ENCODE data around the gene DNAH3.
"Not testable (repeated sequence)": the region's sequence is repeated elsewhere in the genome, so short reads cannot be mapped to it uniquely, and the experiment has no call there.

DNAH3 gene

DNA sequence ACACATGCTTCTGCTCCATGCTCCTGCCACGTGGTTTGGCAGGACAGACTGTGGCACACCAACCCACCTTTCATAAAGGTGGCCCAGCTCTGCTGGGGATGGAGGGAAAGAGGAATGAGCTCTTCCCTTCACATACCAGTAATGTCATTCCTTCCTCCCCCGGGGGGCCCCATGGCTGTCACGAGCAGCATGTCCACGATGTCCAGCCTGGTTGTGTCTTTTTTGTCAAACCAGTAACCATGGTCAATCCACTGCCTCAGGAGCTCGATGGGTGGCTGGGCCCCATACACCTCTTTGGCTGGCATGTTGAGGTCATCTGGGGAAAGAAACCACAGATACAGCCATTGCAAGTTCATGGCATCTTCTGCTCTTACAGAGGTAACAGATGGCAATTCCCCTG is 153.5 kb downstream of the DNAH3 start:
- no peak for DNase-seq (ENCODE audit: low spot score)

DNA sequence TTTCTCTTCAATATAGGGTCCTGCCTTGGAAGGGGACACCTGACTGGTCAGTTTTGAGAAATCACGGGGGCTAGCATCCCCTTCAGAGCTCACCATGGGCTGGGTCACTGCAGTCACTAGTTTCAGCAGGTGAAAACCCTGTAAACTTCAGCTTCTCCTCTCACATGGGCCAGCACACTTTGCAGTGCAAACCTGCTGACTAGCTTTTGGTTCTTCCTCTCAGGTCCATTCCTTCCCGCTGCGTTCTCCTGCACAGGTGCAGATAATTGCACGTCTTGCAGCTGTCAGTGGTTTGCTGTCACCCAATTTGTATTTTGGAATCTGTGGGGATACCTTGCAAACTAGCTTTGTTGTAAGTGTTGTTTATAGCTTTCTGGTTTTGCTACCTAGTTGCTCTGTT is 154.9 kb downstream of the DNAH3 start:
- no peak for DNase-seq (ENCODE audit: low spot score)

DNA sequence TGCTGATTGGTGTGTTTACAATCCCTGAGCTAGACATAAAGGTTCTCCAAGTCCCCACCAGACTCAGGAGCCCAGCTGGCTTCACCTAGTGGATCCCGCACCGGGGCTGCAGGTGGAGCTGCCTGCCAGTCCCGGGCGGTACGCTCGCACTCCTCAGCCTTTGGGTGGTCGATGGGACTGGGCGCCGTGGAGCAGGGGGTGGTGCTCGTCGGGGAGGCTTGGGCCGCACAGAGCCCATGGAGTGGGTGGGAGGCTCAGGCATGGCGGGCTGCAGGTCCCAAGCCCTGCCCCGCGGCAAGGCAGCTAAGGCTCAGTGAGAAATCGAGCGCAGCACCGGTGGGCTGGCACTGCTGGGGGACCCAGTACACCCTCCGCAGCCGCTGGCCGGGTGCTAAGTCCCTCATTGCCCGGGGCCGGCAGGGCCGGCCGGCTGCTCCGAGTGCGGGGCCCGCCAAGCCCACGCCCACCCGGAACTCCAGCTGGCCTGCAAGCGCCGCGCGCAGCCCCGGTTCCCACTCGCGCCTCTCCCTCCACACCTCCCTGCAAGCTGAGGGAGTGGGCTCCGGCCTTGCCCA is 161.1 kb downstream of the DNAH3 start:
- not testable (repeated sequence) for DNase-seq (ENCODE audit: low spot score)

DNA sequence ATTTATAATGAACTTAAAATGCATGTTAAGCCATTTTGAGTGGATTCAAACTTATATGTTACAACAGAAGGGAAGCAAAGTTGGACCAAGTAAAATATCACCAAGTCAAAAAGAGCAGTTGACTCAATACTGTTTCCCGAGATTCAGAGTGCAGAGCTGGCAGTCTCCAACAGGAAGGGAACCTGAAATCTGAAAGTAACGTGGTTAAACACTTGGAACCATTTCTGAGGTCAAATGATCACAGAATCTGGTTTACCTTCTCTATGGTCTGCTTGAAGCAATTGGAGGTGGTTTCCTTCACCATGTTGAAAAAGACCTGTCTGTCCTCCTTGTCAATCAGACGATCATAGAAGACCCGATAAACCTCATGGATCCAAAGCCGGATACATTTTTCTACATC is 163.6 kb downstream of the DNAH3 start:
- DNase-seq (ENCODE audit: low spot score), result no peak

DNA sequence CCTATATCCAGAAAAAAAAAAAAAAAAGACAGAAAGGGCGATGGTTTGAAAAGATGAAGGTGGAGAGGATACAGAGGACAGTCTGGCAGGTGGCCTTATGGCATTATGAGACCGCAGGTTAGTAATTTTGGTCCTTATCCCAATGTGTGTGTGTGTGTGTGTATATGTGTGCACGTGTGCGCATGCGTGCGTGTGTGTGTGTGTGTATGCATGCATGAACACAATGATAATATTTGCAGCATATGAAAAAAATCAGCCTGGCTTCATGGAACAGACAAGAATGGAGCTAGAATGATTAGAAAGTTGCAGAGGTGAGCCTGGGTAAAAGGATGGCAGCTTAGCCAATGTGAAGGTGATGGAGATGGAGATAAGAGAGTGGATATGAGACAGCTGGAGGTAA is 166.6 kb downstream of the DNAH3 start:
- DNase-seq (ENCODE audit: low spot score), result no peak

DNA sequence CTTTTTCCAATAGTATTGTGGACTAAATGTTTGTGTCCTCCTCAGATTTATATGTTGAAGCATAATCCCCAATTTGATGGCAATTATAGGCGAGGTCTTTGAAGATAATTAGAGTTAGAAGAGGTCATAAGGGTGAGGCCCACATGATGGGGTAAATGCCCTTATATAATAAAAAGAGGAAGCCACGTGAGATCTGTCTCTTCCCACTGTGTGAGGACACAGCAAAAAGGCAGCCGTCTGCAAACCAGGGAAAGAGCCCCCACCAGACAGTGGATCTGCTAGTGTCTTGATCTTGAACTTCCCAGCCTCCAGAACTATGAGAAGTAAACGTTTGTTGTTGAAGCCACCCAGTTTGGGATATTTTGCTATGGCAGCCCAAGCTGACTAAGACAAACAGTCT is 174.1 kb downstream of the DNAH3 start:
- DNase-seq (ENCODE audit: low spot score), result no peak

DNA sequence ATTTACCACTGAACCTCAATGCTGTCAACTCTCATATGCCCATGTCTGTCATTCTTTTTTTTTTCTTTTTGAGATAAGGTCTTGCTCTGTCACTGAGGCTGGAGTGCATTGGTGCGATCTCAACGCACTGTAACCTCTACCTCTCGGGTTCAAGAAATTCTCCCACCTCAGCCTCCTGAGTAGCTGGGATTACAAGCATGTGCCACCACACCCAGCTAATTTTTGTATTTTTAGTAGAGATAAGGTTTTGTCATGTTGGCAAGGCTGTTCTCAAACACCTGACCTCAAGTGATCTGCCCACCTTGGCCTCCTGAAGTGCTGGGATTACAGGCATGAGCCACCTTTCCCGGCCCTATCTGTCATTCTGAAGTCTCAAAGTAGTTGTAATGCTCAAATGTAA is 177.4 kb downstream of the DNAH3 start:
- DNase-seq (ENCODE audit: low spot score), result not testable (repeated sequence)

DNA sequence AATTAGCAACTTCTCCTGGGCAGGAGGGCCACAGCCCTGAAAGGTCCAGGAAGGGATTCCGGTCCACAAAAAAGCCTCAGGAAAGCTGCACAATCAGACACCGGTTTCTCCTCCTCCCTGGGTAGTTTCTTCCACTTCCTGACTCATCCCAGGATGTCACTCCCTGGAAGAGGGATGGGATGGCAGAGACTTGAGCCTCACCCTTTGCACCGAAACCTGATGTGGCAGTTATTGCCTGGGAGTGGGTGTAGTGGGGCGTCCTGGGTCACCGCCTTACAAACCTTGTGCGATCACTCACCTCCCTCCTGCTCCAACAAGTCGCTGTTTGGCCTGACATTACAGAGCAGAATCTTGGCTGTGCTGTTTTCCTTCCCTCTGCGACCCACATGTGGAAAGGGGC is 179.2 kb downstream of the DNAH3 start:
- no peak for DNase-seq (ENCODE audit: low spot score)

DNA sequence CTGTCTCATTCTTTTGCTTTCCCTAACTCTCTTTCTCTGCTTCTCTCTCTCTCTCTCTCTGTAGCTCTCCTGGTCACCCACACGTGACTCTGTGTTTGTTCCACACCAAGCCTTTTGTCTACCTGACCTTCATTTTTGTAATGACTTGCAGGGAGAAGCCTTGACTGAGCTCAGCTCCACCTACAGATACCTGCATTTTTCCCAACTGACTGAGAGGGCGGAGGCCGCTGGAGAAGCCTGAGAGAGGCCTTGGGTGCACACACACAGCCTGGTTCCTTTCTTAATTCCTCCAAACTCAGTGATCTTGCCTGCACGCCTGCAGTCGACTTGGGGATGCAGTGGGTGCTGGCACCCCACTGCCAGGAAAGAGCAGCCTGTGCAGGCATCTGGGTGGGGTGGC is 181.3 kb downstream of the DNAH3 start:
- no peak for DNase-seq (ENCODE audit: low spot score)

DNA sequence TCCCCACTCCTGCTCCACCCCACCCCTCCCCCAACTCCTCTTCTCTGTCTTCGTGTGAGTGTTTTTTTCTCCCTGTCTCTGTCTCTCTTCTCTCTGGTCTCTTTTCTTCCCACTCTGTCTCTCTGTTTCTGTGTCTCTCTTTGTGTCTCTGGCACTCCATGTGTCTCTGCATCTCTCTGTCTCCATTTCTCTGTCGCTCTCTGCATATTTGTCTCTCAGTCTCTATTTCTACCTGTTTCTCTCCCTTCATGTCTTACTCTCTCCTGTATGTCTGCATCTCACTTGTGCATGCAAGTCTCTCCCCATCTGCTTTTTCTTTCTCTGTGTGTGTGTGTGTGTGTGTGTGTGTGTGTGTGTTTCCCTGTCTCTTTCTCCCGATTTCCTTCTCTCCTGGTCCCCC is 181.9 kb downstream of the DNAH3 start:
- no peak for DNase-seq (ENCODE audit: low spot score)

DNA sequence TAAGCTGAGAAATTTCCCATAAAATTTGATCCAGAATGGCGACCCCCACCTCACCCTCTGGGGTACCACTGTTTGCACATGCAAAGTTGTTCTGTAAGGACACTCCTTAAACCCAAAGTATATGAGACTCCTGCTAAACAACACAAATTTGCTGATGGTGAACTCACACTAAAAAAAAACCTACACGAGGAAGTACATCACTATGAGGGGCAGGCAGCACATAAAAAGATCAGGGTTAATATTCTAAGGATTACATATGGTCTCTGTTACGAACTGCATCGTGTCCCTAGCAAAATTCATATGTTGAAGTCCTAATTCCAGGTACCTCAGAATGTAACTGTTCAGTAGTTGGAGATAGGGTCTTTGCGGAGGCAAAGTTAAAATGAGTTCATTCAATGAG is 189.7 kb downstream of the DNAH3 start:
- no peak for DNase-seq (ENCODE audit: low spot score)

DNA sequence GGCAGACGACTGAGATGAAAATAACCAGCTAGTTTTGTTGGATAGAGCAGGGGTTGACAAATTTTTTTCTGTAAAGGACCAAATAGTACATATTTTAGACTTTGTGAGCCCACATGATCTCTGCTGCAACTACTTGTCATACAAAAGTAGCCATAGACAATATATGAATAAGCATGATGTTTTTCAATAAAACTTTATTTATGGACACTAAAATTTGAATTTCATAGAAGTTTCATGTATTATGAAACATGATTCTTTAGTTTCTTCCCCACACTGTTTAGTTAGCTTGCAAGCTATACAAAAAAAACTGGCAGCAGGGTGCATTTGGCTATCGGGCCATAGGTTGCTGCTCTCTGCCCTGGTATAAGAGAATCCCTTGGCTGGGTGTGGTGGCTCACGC is 193.5 kb downstream of the DNAH3 start:
- DNase-seq (ENCODE audit: low spot score), result no peak

DNA sequence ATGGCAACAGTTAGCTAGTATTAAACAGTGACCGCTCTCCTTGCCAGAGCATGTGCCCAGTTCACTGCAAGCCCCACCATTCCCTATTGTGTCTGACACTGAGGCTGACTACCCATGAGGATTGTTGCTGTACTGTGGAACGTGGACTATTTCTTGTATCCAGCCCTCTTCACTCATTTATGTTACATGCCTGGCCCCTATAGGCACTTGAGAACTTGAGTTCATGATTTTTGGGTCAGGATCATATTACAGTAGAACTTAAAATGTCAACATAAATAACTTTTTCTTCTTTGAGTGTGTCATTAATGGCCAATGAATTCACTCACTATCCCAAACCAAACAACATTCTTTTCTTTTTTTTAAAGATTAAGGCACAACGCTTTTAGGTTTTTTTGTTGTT is 194.3 kb downstream of the DNAH3 start:
- no peak for DNase-seq (ENCODE audit: low spot score)

DNA sequence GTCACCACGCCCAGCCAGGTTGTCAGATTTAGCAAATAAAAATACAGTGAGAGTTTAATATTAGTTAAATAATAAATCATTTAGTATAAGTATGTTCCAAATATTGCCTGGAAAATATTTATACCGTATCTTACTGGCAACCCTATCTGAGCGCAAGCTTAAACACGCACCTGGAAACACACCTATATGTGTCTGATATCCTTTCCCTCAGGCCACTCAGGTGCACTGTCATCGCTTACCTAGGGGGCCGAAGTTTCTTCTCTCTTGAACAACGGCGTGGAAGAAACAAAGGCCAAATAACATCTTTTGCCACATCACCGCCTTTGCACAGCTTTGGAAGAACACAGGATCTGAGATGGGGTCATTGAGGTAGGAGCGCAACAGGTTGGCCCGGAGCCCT is 196.1 kb downstream of the DNAH3 start:
- no peak for DNase-seq (ENCODE audit: low spot score)

DNA sequence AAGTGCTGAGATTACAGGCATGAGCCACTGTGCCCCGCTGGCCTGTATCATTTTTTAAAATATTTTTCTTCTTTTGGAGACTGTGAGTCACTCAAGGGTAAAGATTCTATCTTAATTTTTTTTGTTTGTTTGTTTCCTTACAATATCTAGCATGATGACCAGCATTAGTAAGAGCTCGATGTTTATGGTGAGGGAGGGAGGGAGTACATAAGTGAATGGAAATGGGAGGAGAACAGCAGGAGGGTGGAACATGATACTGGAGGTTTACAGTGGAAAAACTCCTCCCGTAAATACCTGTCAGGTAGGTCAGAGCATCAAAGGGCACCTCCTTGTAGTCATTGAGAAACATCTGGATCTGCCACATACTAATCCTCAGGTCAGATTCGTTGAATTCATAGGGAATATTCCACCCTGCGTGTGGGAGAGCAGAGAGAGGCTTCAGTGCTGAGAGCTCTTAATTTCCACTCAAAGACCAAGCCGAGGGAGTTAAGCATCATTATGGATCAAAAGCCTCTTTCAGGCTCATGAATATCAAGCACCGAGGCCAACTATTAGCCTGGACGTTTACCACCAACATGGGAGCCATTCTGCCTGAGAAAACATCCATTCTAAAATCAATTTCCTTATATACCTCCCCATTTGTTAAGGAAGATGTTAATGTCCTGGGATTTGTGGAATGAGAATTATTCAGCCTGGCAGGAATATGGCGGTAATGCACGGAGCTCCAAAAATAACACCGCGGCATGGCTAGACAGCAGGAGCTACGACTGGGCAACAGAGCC is 198.3 kb downstream of the DNAH3 start:
- no peak for DNase-seq (ENCODE audit: low spot score)

DNA sequence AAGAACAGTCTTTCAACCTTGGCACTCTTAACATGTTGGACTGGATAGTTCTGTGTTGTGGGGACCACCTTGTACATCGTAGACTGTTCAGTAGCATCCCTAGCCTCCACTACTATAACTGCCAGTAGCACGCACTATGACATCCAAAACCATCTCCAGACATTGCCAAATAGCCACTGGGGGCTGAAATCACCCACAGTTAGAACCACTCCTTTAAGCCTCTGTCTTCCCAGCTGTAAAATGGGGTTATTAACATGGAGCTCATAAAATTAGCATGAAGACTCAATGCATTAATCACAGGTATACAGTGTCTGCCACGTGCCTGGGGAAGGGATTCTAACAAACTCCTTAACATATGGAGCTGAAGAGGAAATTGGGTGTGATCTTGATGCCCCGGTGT is 200.4 kb downstream of the DNAH3 start:
- no peak for DNase-seq (ENCODE audit: low spot score)

DNA sequence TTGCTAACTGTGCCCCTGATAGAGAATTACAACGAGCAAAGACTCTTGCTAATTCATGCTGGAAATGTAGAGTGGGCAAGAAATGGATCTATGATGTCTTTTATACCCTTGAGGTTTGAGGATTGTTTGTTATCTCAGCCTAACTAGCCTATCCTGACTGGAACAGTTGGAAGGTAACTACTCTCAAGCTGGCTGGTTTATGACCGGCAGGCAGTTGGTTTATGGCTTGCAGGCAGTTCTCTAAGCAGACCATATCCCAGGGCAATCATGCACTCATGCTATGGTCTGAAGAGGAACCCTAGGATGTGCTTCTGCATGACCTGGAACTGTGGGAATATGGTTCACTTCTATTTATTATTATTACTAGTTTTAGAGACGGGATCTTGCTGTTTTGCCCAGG is 201.0 kb downstream of the DNAH3 start:
- no peak for DNase-seq (ENCODE audit: low spot score)

DNA sequence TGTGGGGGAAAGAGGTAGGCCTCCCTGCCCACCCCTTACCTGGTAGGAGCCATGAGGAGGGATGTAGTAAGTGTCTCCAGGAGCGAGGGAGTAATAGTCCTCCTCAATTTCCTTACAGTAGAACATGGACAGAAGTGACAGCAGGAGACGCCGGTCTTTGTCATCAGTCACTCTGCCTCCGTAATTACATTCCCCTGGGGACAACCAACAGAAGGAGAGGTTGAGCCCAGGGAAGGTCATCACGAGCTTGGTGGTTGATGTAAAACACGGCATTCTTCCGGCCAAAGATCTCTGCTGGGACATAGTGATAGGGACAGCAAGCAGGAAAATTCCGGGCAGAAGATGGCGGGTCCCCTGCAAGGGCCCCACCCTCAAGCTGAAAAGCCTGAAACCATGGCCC is 202.2 kb downstream of the DNAH3 start:
- no peak for DNase-seq (ENCODE audit: low spot score)

DNA sequence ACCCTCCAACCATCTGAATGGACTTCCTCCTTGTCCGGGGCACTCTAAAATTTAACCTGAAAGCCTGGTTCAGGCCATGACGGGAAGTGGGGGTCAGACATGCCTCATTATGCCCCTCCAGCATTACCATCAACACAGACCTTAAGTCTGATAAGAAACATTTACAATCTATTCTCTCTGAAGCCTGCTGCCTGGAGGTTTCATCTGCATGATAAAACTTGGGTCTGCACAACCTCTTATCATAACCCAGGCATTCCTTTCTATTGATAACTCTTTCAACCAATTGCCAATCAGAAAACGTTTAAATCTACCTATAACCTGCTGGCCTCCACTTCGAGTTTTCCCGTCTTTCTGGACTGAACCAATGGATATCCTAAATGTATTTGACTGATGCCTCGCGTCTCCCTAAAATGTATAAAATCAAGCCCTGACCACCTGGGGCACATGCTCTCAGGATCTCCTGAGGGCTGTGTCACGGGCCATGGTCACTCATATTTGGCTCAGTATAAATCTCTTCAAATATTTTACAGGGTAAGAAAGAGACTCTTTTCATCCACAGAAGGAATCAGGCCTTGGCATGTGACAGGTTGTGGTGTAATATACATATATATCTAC is 204.5 kb downstream of the DNAH3 start:
- no peak for DNase-seq (ENCODE audit: low spot score)

DNA sequence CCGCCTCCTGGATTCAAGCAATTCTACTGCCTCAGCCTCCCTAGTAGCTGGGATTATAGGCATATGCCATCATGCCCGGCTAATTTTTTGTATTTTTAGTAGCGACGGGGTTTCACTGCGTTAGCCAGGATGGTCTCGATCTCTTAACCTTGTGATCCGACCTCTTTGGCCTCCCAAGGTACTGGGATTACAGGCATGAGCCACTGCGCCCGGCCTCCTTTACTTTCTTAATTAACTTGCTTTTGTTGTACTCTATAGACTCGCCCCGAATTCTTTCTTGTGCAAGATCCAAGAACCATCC is 205.1 kb downstream of the DNAH3 start:
- DNase-seq (ENCODE audit: low spot score), result not testable (repeated sequence)

DNA sequence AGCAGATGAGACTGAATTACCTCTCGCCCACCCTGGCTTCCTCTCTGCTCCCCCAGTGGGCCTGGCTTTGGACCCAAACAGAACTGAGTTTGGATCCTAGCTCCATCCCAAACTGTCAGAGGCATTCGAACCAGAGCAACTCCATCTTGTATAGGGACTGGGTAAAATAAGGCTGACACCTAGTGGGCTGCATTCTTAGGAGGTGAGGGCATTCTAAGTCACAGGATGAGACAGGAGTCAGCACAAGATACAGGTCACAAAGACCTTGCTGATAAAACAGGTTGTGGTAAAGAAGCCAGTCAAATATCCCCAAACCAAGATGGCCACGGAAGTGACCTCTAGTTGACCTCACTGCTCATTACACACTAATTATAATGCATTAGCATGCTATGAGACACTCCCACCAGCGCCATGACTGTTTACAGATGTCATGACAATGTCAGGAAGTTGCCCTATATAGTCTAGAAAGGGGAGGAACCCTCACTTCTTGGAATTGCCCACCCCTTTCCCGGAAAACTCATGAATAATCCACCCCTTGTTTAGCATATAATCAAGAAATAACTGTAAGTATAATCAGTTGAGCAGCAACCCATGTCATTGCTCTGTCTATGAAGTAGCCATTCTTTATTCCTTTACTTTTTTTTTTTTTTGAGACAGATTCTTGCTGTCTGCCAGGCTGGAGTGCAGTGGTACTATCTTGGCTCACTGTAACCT is 205.6 kb downstream of the DNAH3 start:
- DNase-seq (ENCODE audit: low spot score), result no peak

DNA sequence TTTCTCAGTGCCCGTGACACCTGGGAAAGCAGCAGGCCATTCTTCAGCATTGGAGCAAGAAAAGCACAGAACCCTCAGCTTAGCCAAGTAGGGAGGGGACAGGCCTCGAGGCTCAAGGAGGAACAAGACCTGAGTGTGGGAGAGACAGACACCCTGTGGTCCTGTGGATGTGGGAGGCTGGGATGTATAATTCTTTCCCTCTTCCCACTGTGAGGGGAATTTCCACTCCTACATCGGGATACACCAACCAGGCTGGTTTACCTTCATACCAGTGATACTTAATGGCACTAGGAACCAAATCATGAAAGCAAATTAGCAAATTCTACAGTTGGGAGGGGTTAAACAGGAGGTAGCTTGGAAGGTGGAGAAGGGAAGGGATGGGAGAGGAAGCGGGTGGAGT is 208.4 kb downstream of the DNAH3 start:
- no peak for DNase-seq (ENCODE audit: low spot score)

DNA sequence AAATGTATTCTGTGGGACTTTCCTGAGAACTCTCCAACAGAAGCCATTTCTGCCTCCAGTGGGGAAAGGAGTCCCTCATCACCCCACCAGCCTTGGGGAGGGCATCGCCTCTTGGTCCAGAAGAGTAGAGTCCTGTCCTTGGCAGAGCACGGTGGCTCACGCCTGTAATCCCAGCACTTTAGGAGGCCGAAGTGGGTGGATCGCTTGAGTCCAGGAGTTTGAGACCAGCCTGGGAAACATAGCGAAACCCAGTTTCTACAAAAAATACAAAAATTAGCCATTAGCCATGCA is 209.1 kb downstream of the DNAH3 start:
- no peak for DNase-seq (ENCODE audit: low spot score)
